T-helper 1 cell treated with Interleukin-12 subunit alpha and Interleukin-12 subunit beta and Interleukin-4 antibody, amounts not matched to agents 30 ng/mL and 1 ng/mL, for 36 hours (primary cell): Measurements from ENCODE around the gene ID2. TPM values are rescaled to one million over a fixed set of nuclear protein-coding genes. Genes with fewer than 3 reads are reported as not detected.

Experiments
- intact Hi-C: fragments of 100-400 bp; cut with micrococcal nuclease; formaldehyde crosslinking; loops from one replicate; pipeline ENCODE4 v1.15.1; 2024
- total RNA-seq: library from RNA; stranded (reverse); gene quantifications from 2 replicates; pipeline ENCODE4 v1.2.3, GENCODE V29; 2022

The ID2 gene
- total RNA-seq, 1 donor from 2014 or later, result 228 TPM

DNA sequence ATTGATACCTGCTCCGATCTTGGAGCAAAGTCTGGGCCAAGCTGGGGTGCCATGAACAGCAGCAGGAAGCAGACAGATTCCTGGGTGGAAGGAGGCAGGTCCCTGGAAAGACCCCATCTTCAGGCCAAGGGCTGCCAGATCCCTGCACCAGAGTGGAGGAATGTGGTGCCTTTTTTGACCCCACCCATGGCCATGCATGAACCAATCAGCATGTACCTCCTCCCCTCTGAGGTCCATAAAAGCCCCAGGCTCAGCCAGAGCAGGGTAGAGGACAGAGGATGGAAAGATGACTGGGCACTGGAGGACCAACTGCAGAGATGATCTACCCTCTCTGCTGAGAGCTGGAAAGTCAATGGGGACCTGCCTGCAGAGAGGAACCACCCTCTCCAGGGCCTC, 34.4 kb upstream of the ID2 start:
- intact Hi-C loops, result no loop called here

DNA sequence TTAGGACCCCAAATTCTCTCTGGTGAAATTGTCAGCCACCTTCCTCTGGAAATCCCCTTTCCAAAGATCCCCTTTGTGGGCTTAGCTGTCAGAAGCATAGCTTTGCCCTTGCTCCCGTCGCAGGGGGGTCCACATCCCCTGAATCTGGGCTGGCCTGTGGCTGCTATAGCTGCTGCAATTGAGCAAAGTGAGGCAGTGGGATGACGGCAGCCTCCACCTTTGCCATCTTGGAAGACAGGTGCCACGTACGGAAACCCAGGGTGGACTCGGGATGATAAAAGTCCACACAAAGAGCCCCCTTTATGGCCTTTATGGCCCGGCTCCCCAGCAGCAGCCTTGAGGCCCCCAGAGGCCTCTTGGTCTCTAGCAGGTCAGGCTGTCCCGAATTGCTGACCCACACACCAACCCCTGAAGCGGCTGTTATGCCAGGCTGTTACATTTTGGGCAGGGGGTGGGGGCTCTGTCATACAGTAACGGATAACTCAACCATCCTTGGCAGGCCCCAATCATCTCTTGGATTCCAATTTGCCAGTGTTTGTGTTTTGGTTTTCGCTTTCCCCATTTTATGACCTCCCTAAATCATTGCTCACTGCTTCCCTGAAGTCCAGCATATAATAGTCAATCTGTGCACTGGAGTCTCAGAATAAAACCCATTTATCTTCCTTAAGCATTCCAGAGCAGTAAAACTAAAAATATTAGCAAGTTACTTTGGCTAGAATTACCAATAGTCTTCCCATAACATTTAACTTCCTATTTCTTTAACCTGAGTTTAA, 33.2 kb upstream of the ID2 start:
- intact Hi-C loops, result no loop called here

DNA sequence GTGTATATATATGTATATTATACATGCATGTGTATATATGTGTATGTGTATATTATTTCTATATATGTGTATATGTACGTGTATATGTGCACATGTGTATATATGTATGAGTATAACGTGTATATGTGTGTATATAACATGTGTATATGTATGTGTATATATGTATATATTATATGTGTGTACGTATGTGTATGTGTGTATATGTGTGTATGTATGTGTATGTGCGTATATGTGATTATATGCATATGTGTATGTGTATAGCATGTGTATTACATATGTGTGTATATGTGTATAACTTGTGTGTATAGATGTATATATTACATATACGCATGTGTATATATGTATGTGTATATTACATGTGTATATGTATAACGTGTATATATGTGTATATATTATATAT, 32.1 kb upstream of the ID2 start:
- intact Hi-C loops, result no loop called here

DNA sequence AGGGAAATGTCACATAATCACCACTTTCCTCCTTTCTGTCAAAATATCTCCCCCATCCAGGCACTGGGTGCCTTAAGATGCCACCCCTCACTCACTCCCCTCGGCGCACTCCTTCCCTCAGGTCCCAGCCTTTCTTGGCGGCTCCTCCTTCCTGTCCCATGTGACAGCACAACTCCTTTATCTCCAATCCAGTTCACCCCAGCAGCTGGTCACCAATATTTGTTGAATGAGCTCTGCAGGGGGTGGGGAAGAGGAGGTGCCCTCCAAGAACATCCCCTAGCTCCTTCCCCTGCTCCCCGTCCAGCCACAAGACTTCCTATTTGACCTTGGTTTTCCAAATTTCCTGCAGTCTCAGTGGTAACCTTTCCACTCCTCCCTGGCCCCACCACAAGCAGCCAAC, 31.6 kb upstream of the ID2 start:
- intact Hi-C loops, result no loop called here

DNA sequence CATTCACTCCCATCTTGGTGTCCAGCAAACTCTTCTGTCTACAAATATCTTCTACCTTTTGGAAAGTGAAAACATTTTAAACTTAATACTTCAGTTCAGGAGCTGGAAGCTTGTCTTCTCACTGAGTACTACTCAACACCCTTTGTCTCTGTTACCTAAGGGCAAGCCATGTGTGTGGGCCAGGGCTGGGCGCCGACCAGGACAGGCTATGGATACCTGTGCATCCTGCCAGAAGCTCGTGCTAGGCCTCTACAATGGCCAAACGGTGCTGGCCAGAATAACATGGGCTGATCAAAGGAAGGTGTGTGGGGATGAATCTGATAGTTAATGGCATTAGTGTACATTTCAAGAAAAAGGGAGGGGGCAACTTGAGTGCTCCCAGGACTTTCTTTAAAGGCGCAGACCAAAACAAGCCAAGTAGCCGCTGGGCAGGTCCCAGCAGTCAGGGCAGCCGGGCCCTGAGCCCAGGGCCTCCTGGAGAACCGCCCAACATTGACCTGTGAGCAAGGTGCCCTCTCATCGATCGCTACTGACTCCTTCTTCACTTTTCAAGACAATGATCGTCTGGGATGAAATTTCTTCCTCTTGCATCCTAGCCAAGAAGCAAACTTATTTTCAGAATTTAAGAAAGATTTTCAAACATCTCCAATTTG, 29.0 kb upstream of the ID2 start:
- intact Hi-C loops, result no loop called here

DNA sequence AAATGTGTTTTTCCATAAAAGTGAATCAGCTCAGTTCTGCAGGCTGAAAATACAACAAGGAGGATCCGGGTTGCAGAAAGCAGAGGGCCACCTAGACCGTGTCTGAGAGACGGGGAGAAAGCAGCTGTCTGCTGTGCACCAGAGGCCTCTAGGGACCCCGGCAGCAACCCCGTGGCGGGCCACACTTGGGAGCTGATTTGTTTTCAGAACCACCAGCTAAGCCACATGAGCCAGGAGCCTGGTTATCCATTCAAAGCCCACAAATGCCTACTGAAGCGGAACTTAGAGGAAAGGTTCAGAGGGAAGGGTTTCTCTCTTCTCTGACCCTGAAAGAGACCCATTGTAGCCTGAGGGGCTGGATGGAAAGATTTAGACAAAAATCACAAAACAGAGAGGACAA, 28.4 kb upstream of the ID2 start:
- intact Hi-C loops, result no loop called here

DNA sequence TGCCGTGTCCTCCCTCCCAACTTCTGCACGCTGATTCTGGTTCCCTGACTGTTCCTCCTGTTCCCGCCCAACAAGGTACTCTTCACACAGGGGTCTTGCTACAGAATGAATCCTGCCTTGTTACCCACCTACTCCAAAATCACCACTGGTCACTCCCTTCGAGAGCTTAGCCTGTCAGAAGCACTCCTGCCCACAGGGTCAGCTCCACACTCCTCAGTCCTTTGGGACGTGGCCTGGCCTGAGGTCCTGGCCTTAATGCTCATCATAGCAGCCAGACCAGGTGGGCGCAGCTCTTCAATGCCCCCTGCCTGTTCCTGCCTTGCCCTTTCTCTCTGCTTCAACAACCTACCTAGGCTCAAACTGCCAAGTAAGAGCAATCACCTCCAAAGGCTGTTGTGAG, 27.8 kb upstream of the ID2 start:
- intact Hi-C loops, result no loop called here

DNA sequence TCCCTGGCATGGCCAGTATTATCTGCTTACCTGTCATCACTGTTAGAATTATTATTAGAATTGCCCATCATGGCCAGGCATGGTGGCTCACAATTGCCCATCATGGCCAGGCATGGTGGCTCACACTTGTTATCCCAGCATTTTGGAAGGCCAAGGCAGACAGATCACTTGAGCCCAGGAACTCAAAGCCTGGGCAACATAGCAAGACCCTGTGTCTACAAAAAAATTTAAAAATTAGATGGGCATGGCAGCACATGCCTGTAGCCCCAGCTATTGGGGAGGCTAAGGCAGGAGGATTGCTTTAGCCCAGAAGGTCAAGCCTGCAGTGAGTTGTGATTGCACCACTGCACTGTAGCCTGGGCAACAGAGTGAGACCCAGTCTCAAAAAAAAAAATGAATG, 27.4 kb upstream of the ID2 start:
- intact Hi-C loops, result no loop called here

DNA sequence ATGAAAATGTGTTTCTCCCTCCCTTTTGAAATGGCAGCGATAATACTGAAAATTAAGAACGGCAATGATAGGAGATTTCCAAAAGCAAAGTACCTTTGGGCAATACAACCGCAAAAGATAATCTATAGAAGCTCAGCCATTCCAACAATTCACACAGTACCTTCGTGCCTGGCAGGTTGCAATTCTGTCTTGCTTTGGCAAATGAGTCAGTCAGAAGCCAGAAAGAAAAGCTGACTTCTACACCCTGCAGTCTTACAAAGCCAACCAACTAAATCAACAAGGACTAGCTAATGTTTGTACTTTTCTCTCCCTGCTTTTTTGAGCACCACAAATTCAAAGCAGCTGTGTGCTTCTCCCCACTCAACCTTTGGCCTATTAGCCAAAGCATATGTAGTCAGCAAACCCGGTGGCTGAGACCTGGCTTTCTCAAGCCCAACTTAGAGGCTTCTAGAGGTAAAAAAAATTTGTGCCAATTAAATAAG, 25.7 kb upstream of the ID2 start:
- intact Hi-C loops, result no loop called here

DNA sequence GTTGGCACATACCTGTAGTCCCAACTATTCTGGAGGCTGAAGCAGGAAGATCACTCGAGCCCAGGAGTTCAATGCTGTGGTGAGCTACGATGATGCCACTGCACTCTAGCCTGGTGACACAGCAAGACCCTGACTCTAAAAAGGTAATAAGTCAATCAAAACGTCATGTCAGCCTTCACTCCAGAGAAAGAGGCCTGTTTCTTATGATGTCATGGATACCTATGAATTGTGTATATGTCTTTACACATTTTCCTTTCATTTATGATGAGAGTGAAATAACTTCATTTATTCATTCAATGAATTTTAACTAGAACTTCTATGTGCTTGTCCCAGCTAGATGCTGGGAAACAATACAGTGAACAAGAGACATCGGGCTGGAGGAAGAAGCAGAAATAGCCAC, 25.0 kb upstream of the ID2 start:
- intact Hi-C loops, result no loop called here

DNA sequence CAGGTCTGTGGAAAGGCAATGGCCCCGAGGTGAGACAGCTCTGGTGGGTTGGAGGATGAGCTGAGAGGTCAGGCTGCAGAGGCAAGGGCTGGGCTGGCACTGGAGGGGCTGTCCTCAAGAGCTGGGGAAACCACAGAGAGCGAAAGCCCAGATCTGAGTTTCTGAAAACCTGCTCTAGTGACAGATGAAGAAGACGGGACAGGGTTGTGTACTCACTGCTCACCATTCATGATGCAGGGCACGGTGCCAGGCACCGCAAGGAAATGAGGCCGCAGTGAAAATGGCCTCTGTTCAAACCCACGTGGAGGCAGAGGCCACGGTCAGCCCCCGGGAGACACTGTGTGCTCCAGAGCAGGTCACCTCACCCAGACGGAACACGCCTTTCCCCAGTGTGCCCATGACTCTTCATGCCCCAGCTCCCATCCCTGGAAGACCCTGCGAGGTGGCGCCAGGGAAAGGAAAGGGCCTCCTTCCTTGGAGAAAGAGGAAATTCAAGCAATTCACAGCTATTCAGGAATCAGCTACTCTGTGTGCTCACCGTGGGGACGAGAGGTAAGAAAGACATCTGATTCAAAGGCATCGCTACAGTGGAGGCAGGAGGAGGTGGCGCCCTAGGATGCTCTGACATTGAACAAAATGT, 24.3 kb upstream of the ID2 start:
- intact Hi-C loops, result no loop called here

DNA sequence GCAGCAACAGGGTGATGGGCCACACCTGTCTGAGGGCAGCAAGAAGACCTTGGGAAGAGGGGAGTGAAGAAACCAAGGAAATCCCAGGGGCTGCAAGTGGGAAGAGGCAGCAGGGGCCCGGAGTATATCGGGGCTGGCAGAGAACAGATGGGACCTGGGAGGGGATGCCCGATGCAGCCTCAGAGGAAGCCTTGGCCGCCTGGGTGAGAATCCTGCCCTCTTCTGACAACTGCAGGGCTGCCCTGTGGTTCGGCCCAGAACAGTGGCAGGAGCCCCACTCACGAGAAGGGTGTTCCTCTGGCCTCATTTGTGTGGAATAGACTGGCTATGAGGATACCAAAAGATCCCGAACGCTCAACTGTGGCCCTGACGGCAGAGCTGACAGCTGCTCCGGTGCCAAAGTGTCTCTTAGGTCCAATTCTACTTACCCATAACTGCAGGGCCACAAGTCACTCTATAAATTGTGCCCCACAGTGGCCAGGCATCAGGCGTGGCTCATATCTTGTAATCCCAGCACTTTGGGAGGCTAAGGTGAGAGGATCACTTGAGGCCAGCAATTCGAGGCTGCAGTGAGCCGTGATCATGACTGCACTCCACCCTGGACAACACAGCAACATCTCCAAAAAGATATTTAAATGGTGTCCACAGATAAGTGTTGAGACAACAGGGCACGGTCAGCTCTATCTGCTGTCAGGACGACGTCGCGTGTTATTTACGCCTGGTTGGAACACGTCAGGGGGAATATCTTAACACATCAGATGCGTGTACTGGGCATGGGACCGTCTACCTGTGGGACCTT, 23.6 kb upstream of the ID2 start:
- intact Hi-C loops, result no loop called here

DNA sequence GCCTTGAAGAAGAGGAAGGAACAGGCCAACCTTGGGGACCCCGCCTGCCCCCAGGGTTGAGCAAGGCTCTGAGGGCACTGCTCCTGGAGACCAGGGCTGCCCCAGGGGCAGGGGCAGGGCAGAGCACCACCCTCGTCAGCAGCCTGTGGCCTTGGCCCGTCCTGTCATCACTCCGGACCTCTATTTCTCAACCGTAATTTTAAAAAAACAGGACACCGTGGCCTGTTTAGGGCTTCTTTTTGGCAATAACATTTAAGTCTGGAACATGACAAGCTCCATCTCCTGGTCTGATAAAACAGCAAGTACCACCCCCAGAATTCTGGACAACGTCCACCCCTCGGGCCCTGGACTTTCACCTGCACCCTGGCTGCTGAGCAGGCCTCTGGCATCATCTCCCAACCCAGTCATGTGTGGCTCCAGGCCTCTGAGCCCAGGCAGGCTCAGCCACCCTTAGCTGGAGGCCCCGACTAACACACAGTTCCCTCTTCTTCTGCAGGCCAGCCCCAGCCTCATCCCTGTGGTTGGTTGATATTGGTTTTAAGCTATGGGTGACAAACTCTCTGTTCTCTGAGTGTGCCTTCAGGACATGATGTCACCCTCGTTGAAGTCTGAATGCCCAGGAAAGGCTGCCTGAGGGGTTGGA, 22.6 kb upstream of the ID2 start:
- intact Hi-C loops, result no loop called here

DNA sequence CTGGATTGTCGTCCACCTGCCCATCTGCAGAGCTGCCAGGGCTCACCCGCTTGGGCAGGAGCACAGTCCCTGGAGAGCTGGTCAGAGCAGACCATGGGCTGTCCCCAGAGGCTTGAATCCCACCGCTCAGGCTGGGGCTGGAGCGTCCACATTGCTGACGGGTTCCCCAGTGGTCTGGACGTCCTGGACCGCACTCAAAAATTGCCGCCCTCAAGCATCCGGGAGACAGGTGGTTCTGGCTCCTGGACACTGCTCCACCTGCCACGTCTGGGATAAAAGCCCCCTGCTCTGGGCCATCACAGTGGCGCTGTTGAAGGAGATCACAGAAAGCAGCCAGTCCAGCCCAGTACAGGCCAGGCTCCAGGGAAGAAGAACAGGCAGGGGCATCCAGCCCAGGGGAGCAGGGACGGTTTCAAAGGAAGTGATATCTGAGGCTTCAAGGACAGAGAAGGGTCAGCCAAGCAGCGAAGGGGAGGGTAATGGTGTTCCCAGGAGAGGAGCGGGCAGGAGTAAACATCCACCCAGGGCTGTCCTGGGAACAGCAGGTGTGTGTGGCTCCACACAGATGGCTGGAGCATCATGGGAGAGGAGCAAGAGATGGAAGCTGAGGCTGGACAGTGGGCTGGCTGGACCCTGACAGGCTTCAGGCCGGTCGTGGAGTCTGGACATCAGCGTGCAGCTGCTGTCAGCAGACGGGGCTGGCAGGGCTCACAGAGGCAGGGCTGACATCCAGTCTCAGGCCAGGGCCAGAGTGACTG, 21.9 kb upstream of the ID2 start:
- intact Hi-C loops, result no loop called here

DNA sequence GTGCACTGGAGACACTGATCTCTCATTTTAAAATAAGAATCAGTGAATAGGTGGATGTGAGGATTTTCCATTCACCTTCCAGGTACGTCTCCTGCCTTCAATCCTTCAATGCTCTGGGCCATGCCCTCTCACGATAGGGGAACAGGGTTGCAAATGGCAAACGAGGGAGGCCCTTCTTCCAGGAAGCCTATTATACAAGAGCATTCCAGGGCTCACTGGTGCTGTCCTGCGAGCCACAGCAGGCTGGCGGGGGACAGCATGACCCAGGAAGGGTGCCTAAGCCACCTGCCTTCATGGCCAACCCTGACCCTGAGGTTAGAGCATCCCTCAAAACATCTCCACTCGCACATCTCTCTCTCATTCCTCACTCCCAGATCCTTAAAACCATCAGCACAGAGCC, 20.6 kb upstream of the ID2 start:
- intact Hi-C loops, result no loop called here

DNA sequence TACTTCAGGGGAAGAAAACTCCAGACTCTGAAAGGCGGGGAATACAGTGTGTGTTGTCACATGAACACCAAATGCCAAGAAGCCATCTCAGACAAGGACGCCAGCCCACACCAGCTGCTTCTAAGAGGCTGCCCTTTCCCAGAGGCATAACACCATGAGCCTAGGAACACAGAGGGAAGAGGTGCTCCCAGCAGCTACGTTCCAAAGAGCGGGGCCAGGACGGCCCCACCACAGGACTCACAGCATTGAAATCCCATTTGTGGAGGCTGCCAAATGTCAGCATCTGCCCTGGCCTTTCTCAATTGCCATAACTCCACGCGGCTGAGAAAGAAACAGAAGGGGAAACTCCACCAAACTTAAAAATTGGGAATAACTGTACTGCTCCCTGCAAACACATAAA, 20.1 kb upstream of the ID2 start:
- intact Hi-C loops, result no loop called here

DNA sequence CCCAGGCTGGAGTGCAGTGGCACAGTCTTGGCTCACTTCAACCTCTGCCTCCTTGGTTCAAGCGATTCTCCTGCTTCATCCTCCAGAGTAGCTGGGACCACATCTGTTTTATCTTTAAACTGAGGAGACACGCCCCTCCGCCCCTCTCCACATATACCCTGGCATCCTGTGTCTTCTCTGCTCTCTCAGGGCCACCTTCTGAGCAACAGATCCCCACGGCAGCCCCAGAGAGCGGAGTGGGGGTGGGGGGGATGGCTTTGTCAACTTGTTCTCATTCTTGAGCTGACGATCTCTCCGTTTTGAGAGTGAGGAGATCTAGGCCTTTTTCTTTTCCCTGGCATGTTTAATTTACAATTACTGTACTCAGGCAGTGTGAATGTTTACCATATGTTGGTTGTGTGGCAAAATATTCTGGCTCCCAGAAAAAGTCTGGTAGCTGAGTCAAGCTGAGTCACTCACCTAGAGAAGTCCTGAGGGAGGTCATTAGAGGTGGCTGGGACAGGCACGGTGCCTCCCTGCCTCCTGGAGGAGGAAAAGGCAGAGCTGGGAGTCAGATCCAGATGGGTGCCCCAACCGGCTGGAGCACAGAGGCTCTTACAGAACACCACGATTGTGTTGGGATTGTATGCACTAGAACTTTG, 19.5 kb upstream of the ID2 start:
- intact Hi-C loops, result no loop called here

DNA sequence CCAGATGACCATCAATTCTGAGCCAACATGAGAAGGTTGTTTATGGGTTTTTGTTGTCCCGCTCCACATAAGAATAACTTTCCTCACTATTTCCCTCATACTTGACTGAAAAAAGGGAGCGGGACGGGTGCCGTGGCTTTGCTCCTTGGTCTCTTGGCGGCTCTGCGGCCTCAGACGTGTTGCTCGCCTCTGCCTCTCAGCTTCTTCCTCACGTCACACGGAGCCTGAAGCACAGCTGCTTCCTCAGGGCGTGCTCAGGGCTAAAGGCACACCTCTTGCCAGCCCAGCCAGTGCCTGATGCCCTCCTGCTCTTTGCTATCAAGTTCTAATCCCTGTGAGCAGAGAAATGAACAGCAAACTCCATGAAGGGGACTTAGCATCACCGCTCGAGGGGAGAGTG, 17.9 kb upstream of the ID2 start:
- intact Hi-C loops, result loop anchor here (1.0 kb wide), 1 partner anchor 14 kb away; no protein-coding TSS in a partner anchor

DNA sequence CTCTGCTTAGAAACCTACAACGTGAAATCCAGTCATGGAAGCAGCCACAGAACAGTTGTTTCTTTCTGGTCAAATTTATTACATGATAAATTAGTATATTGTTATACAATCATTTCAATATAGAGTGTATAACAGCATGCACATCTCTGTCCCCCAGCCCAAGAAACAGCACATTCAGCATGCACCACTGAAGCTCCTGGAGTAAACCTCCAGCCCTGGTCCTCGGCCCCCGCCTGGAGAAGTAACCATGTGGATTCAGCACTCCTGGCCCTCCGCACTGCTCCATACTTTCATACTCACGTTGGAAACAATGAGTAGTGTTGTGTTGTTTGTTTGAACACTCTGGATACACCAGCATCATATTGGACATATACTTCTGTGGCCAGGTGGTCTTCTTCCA, 15.3 kb upstream of the ID2 start:
- intact Hi-C loops, result no loop called here

DNA sequence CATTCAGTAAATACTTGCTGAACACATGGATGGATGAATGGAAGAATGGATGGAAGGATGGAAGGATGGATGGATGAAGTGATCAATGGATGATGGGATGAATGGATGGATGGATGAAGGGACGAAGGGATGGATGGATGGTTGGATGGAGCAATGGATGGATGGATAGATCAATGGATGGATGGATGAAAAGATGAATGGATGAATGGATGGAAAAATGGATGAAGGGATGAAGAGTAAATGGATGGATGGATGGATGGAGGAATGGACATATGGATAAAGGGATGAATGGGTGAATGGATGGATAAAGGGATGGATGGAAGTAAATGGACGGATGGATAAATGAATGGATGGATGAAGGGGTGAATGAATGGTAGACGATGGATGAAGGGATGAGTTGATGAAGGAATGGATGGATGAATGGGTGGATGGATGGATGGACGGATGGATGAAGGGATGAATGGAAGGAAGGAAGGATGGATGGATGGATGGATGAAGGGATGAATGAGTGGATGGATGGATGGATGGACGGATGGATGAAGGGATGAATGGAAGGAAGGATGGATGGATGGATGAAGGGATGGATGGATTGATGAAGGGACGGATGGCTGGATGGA, 13.9 kb upstream of the ID2 start:
- intact Hi-C loops, result no loop called here
